ENCODE data around the gene PDIA5.

The PDIA5 gene

GRCh38 chr3:123066896-123067688 lies at the start of gene PDIA5:
Gene PDIA5, plus strand, starts transcription at chr3:123067025. Its CDS starts 140 bp downstream, at chr3:123067165.
- peak; percentile 91 for DNase-seq

GRCh38 chr3:123018683-123019082 lies 48.1 kb upstream of the PDIA5 start:
- no peak for DNase-seq

GRCh38 chr3:123019161-123019560 lies 47.7 kb upstream of the PDIA5 start:
- no peak for DNase-seq

GRCh38 chr3:123019591-123019990 lies 47.2 kb upstream of the PDIA5 start:
- DNase-seq, result no peak

DNA sequence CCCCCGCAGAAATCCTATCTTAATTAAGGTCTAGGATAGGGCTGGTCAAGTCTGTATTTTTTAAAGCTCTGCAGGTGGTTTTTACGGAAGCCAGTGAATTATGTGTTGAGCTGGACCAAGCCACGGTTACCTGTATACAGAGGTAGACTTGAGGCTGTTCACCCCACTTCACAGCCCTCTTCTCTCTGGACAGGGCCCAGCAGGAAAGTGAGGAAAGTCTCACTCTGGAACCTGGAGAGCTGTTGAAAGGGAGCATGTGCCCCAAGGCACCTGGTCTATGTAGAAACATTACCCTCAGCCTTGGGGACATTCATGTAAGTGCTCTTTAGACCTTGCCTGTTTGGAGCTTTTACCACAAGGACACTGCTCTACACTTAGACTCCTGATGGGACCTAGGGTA lies 46.1 kb upstream of the PDIA5 start:
- no peak for DNase-seq

GRCh38 chr3:123021388-123021787 lies 45.4 kb upstream of the PDIA5 start:
- no peak for DNase-seq

GRCh38 chr3:123021996-123022510 lies 44.8 kb upstream of the PDIA5 start:
- DNase-seq, result no peak

DNA sequence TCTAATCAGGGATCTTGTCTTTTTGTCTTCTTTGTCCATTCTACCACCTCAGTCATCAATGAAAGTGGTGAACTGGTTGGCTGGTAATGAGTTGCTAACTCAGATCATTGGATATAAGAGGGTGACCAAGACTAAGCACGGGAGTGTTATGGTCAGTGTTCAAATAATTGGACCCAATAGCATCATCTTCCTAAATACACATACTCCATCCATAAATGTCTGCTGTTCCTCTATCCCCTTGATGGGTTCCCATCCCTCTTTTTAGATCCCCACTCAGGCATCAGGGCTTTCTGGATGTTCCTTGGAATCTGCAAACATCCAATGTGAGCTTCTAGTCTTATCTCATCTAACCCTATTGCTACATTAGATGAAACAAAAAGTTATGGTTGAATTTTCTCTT lies 42.8 kb upstream of the PDIA5 start:
- DNase-seq, result no peak

- no peak for DNase-seq
Measured at GRCh38 chr3:123025642-123026521, 40.9 kb upstream of the PDIA5 start.

GRCh38 chr3:123026565-123027291 lies 40.1 kb upstream of the PDIA5 start:
- peak; percentile 29 for DNase-seq

DNA sequence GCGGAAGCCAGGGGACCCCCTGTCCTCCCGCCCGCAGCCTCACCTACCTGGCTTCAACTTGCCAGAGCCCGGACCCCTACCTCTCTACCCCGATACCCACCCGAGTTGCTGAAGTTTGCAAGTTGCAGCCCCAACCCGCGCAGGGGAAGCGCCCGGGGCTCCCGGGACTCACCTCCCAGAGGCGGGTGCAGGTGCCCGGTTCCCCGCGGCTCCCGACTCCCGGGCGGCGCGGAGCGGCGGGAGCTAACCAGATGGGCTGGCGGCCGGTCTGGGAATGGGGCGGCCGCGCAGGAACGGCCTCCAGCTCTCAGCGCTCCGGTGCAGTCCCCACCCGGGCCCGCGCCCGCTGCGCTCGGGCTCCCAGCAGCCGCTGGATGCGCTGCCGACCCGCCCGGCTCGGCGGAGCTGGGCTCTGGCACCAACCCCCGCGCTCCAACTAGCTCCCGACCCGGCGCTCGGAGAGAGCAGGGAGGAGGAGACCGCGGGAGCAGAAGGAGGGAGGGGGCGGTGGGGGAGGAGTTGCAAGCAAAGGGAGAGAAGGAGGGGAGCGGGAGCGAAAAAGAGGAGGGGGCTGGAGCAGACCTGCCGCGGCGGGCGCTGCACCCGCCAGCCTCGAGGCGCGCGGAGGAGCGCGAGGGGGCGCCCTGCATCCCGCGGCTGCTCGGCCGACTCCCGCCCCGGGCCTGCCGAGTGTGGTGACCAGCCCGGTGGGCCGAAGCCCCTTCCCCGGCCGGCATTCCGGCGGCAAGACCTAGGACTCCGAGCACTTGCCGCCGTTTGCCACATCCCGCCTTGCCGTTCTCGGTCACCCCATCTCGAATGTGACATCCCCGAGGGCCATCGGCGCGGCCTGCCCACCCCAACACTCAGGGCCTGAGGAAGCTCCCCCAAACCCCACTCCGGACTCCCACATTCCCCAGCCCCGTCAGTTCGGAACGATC lies 39.3 kb upstream of the PDIA5 start, which contains the start of gene SEMA5B:
TSS of gene SEMA5B (minus strand) at position 472 of the 941 bp plus-strand sequence. CDS start 66,500 bp downstream, outside the sequence.
- DNase-seq, result peak; percentile 23

DNA sequence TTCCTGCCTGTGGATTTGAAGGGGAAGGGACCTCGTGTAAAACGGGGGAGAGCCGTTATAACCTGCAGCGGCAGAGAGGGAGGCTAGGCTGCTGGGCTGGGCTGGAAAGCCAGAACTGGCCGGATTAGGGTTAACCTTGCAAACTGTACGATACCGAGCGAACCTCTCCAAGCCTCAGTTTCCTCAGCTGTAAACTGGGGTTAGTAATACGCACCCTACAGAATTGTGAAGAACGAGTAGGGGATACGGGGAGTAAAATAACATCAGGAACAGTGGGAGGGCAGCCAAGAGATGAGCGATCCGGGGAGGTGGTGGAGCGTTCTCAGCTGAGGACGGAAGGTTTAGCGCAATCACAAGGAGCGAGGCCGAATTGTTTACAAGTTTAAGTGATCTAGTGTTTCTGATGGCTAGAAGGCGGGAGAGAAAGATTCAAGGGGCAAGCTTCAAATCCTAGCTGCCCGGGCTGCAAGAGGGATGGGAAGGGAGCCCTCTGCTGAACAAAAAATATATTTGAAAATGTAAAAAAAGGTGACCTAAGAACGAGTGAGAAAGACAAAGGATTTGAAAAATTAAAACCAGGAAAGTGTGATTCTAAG lies 38.5 kb upstream of the PDIA5 start:
- DNase-seq, result peak; percentile 63

DNA sequence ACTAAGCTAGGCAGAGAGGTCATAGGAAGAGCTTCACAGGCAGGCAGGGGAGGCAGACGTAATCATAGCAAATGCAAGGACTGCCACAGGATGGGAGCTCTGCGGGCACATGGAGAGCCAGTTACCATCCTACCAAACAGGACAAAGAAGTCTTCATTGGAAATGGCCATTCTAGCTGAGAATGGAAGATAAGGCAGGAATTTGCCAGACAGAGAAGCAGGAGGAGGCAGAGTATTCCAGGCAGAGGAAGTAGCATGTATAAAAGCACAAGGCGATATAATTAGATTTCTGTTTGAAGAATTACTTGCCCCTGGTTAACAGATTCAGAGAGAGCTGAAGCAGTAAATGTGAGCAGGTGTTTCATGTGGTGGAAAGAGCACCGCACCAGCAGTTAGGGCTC lies 35.8 kb upstream of the PDIA5 start:
- DNase-seq, result no peak

GRCh38 chr3:123032057-123032456 lies 34.8 kb upstream of the PDIA5 start:
- no peak for DNase-seq

GRCh38 chr3:123034120-123034519 lies 32.7 kb upstream of the PDIA5 start:
- no peak for DNase-seq

DNA sequence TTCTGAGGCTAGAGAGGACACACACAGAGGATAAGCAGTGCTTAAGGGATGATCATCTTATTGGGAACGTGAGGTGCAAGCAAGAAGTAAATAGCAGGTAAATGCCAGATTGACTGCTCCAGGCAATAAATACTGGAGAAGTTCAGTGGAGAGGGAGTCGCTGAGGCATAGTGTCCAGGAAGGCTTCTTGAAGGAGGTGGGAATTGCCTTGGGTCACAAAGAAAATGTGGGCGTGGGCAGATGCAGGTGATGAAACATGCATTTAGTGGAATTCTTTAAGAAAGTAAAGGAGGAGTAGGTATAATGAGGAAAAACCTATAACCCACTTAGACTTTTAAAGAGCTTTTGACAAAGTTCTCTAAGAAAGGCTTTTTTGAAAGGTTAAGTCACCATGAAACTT lies 31.8 kb upstream of the PDIA5 start:
- no peak for DNase-seq

DNA sequence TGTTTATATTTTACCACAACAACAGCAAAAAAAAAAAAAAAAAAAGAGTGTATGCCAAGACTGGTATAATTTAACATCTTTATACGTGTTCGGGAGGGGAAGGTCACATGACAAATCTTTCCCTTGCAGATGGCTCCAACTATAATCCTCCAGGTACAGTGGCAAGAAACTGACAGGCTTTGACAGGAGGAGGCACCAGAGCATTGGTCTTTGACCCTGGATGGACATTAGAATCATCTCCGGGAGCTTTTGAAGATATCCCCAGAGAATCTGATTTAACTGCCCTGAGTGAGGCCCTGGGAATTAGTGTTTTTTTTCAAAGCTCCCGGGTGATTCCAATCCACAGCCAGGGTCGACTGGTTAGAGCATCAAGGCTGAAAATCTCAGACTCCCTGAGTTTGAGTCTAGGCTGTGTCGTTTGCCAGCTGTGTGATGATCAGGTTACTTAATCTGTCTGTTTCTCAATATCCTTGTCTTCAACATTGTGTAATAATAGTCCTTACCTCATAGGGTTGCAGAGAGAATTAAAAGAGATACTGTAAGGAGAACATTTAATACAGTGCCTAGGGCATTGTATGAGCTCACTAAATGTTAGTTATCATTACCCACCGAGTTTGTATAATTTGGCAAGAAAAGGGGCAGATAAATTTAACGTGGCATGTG lies 30.3 kb upstream of the PDIA5 start:
- peak; percentile 71 for DNase-seq

- no peak for DNase-seq
Measured at GRCh38 chr3:123037015-123037375, 29.8 kb upstream of the PDIA5 start.

DNA sequence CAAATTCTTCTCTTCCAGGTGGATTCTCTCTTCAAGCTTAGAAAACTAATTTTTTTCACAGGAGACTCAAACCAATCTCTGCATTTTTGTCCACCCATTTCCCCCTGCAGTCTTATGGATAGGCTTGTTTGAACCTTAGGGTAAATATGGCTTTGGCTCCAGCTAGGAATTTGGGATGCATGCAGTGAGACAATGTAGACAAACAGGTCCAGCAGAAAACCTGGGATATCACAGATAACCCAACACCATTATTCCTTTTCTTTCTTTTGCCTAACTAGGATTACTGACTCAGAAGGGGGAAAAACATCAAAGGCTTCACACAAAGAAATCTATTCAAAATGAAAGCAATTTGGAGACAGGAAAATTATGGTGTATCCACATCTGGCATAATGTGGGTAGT lies 28.1 kb upstream of the PDIA5 start:
- no peak for DNase-seq

DNA sequence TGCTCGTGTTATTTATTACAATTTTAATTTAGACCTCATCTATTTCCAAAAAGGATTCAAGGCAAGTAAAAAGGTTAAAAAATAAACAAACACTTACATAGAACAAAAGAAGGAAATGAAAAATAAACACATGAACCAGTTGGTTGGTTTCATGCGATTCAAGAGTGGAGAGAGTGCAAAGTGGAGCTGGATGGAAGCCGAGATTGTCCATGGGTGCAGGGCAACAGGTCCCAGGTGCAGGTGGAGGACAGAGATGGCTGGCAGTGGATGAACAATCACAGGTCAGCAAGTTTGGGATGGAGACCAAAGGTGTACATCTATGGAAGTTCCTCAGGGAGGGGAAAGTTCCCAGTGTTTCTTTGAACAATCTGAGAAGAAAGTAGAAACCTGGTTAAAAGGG lies 27.6 kb upstream of the PDIA5 start:
- no peak for DNase-seq

- no peak for DNase-seq
Measured at GRCh38 chr3:123042413-123042812, 24.4 kb upstream of the PDIA5 start.

All from suppressor macrophage treated with lipopolysaccharide for 4 hours (primary cell).